Activated T-helper 1 cell treated with anti-CD3 and anti-CD28 coated beads, Interleukin-2, amount 50 U/mL, for 16 hours (primary cell): ENCODE data around the gene SLC36A2.
"Not testable (repeated sequence)": the region's sequence is repeated elsewhere in the genome, so short reads cannot be mapped to it uniquely, and the experiment has no call there.

Experiments
- DNase-seq, 2 donors: peaks; one replicate each; pipeline ENCODE4 v3.0.0-alpha.2; 2020; ENCODE audit warnings: low read depth in 1 of 2, low spot score in 1 of 2

SLC36A2 gene

GRCh38 chr5:151327585-151327984, 19.8 kb downstream of the SLC36A2 start:
- DNase-seq: no peak

- DNase-seq: no peak
These were observed 21.1 kb downstream of the SLC36A2 start for GRCh38 chr5:151326266-151326665.

GRCh38 chr5:151320481-151320880, 26.9 kb downstream of the SLC36A2 start:
- no peak for DNase-seq

GRCh38 chr5:151318850-151319732, 28.3 kb downstream of the SLC36A2 start:
- no peak for DNase-seq

- no peak for DNase-seq
These were observed 29.5 kb downstream of the SLC36A2 start for GRCh38 chr5:151317871-151318270.

GRCh38 chr5:151315998-151316597, 31.3 kb downstream of the SLC36A2 start:
- DNase-seq: peak in 1 of 2 donors; percentile 24

- no peak for DNase-seq
These were observed 34.0 kb downstream of the SLC36A2 start for GRCh38 chr5:151313357-151313756.

GRCh38 chr5:151312756-151313324, 34.5 kb downstream of the SLC36A2 start:
- DNase-seq: no peak

- DNase-seq: no peak
These were observed 36.4 kb downstream of the SLC36A2 start for GRCh38 chr5:151310932-151311331.

GRCh38 chr5:151309821-151310220, 37.5 kb downstream of the SLC36A2 start:
- DNase-seq: not testable (repeated sequence)

- not testable (repeated sequence) for DNase-seq
These were observed 38.1 kb downstream of the SLC36A2 start for GRCh38 chr5:151309266-151309665.

GRCh38 chr5:151303666-151304065, 43.7 kb downstream of the SLC36A2 start, which contains the start of gene SLC36A3:
Gene SLC36A3 (minus strand): TSS chr5:151303766. CDS start chr5:151303354, 412 bp downstream.
- no peak for DNase-seq

GRCh38 chr5:151298063-151298855, 49.1 kb downstream of the SLC36A2 start:
- no peak for DNase-seq

- DNase-seq: no peak
These were observed 50.4 kb downstream of the SLC36A2 start for GRCh38 chr5:151296974-151297373.

GRCh38 chr5:151296478-151296830, 50.9 kb downstream of the SLC36A2 start:
- DNase-seq: no peak

- DNase-seq: no peak
These were observed 51.4 kb downstream of the SLC36A2 start for GRCh38 chr5:151295791-151296477.

GRCh38 chr5:151295138-151295537, 52.2 kb downstream of the SLC36A2 start:
- DNase-seq: no peak

- DNase-seq: no peak
These were observed 53.7 kb downstream of the SLC36A2 start for GRCh38 chr5:151293624-151294023.

- no peak for DNase-seq
These were observed 59.2 kb downstream of the SLC36A2 start for GRCh38 chr5:151288180-151288579.

GRCh38 chr5:151286246-151286645, 61.1 kb downstream of the SLC36A2 start:
- DNase-seq: no peak

- DNase-seq: no peak
These were observed 61.7 kb downstream of the SLC36A2 start for GRCh38 chr5:151285683-151286082.
